H9 (cell line): Measurements from ENCODE around the gene SMARCA2. TPM values are rescaled to one million over a fixed set of nuclear protein-coding genes. Genes with fewer than 3 reads are reported as not detected.

ENCODE experiments used
- DNase-seq: peaks from one replicate; pipeline ENCODE4 v3.0.0-alpha.2; 2017
- H2AFZ ChIP-seq: one replicate; pipeline ENCODE4 v1.6.1; 2013; ENCODE audit warnings: mild to moderate bottlenecking, low read length, control low read depth, moderate library complexity
- H2AK5ac ChIP-seq: 2 replicates; pipeline ENCODE4 v1.6.1; 2013; ENCODE audit warnings: low read length, control low read depth, mixed read lengths; ENCODE audit not compliant: insufficient read length
- H2BK120ac ChIP-seq: one replicate; pipeline ENCODE4 v1.6.1; 2013; ENCODE audit warnings: low read depth, mild to moderate bottlenecking, low read length, control low read depth, inconsistent platforms; ENCODE audit not compliant: poor library complexity, severe bottlenecking
- H2BK12ac ChIP-seq: 2 replicates; pipeline ENCODE4 v1.6.1; 2013; ENCODE audit warnings: low read length, control low read depth, mixed read lengths, low read depth; ENCODE audit not compliant: insufficient read length
- H2BK15ac ChIP-seq: 2 replicates; pipeline ENCODE4 v1.6.1; 2013; ENCODE audit warnings: low read depth, low read length, control low read depth
- H2BK20ac ChIP-seq: one replicate; pipeline ENCODE4 v1.6.1; 2013; ENCODE audit warnings: low read depth, mild to moderate bottlenecking, low read length, control low read depth, inconsistent platforms; ENCODE audit not compliant: poor library complexity, severe bottlenecking
- H2BK5ac ChIP-seq: 2 replicates; pipeline ENCODE4 v1.6.1; 2013; ENCODE audit warnings: low read length, control low read depth, mixed read lengths; ENCODE audit not compliant: insufficient read length
- H3K14ac ChIP-seq: 2 replicates; pipeline ENCODE4 v1.6.1; 2013; ENCODE audit warnings: low read length, control low read depth; ENCODE audit not compliant: insufficient read depth
- H3K18ac ChIP-seq: 2 replicates; pipeline ENCODE4 v1.6.1; 2013; ENCODE audit warnings: low read depth, mild to moderate bottlenecking, mixed read lengths, low read length, control low read depth; ENCODE audit not compliant: insufficient read length
- H3K23ac ChIP-seq: 2 replicates; pipeline ENCODE4 v1.6.1; 2013; ENCODE audit warnings: low read length, control low read depth, mixed read lengths, low read depth; ENCODE audit not compliant: insufficient read length
- H3K23me2 ChIP-seq: 2 replicates; pipeline ENCODE4 v1.6.1; 2013; ENCODE audit warnings: low read depth, mild to moderate bottlenecking, mixed read lengths, low read length, control low read depth; ENCODE audit not compliant: insufficient read length, poor library complexity, severe bottlenecking
- H3K27ac ChIP-seq: 2 replicates; pipeline ENCODE4 v1.5.1; 2013; ENCODE audit warnings: low read length, control low read depth, mixed read lengths, low read depth; ENCODE audit not compliant: insufficient read length
- H3K27me3 ChIP-seq: 2 replicates; pipeline ENCODE4 v1.6.1; 2013; ENCODE audit warnings: low read length, control low read depth, inconsistent platforms; ENCODE audit not compliant: insufficient read depth
- H3K4ac ChIP-seq: 2 replicates; pipeline ENCODE4 v1.6.1; 2013; ENCODE audit warnings: low read depth, mild to moderate bottlenecking, control low read depth, inconsistent platforms, low read length, moderate library complexity
- H3K4me1 ChIP-seq: 2 replicates; pipeline ENCODE4 v1.6.1; 2013; ENCODE audit warnings: low read length, control low read depth, inconsistent platforms; ENCODE audit not compliant: insufficient read depth
- H3K4me2 ChIP-seq: 2 replicates; pipeline ENCODE4 v1.6.1; 2013; ENCODE audit warnings: low read length, control low read depth, mixed read lengths; ENCODE audit not compliant: insufficient read length, insufficient read depth
- H3K56ac ChIP-seq: 2 replicates; pipeline ENCODE4 v1.6.1; 2013; ENCODE audit warnings: low read depth, mild to moderate bottlenecking, mixed read lengths, low read length, control low read depth; ENCODE audit not compliant: insufficient read length
- H3K79me1 ChIP-seq: 2 replicates; pipeline ENCODE4 v1.6.1; 2013; ENCODE audit warnings: low read depth, mild to moderate bottlenecking, moderate library complexity, low read length, control low read depth, inconsistent platforms; ENCODE audit not compliant: insufficient read depth, poor library complexity, severe bottlenecking
- H3K79me2 ChIP-seq: 2 replicates; pipeline ENCODE4 v1.6.1; 2013; ENCODE audit warnings: low read length, control low read depth, inconsistent platforms; ENCODE audit not compliant: insufficient read depth
- H3K9ac ChIP-seq: 2 replicates; pipeline ENCODE4 v1.6.1; 2013; ENCODE audit warnings: low read length, control low read depth, mixed read lengths; ENCODE audit not compliant: insufficient read length; ENCODE audit errors: extremely low read depth
- H3K9me3 ChIP-seq: one replicate; pipeline ENCODE4 v1.6.1; 2013; ENCODE audit warnings: low read depth, low read length, inconsistent platforms; ENCODE audit not compliant: control insufficient read depth
- H3T11ph ChIP-seq: one replicate; pipeline ENCODE4 v1.6.1; 2013; ENCODE audit warnings: mild to moderate bottlenecking, low read length, control low read depth, inconsistent platforms
- H4K20me1 ChIP-seq: one replicate; pipeline ENCODE4 v1.6.1; 2013; ENCODE audit not compliant: control insufficient read depth, insufficient read length, insufficient read depth
- H4K5ac ChIP-seq: 2 replicates; pipeline ENCODE4 v1.6.1; 2013; ENCODE audit warnings: low read depth, mild to moderate bottlenecking, mixed read lengths, low read length, control low read depth; ENCODE audit not compliant: insufficient read length
- H4K8ac ChIP-seq: replicated peaks from 2 replicates; pipeline ENCODE4 v1.6.1; 2013; ENCODE audit warnings: low read length, control low read depth, mixed read lengths, low read depth; ENCODE audit not compliant: insufficient read length
- H4K91ac ChIP-seq: 2 replicates; pipeline ENCODE4 v1.6.1; 2013; ENCODE audit warnings: low read depth, mild to moderate bottlenecking, moderate library complexity, mixed read lengths, low read length, control low read depth; ENCODE audit not compliant: insufficient read length
- H3K27ac Mint-ChIP-seq, 3 experiments: 2 replicates in 2 of 3; 3 replicates in 1 of 3; pipeline ENCODE4 v1.8.0; 2020 to 2021; ENCODE audit warnings: mixed read lengths in 3 of 3, mild to moderate bottlenecking in 1 of 3, moderate library complexity in 1 of 3
- H3K27me3 Mint-ChIP-seq: 2 replicates; pipeline ENCODE4 v1.8.0; 2021; ENCODE audit warnings: low read depth, mild to moderate bottlenecking, moderate library complexity, mixed read lengths
- H3K36me3 Mint-ChIP-seq, 3 experiments: 2 replicates in 2 of 3; 3 replicates in 1 of 3; pipeline ENCODE4 v1.8.0; 2020 to 2021; ENCODE audit warnings: low read depth in 3 of 3, mixed read lengths in 3 of 3; ENCODE audit not compliant: insufficient read depth in 1 of 3
- H3K4me1 Mint-ChIP-seq, 2 experiments: 2 replicates each; pipeline ENCODE4 v1.8.0; 2020; ENCODE audit warnings: mixed read lengths in 2 of 2
- H3K4me3 Mint-ChIP-seq, 2 experiments: 2 replicates in 1 of 2; 3 replicates in 1 of 2; pipeline ENCODE4 v1.8.0; 2020 to 2021; ENCODE audit warnings: mild to moderate bottlenecking in 2 of 2, mixed read lengths in 2 of 2, moderate library complexity in 1 of 2
- H3K9me3 Mint-ChIP-seq, 2 experiments: 2 replicates in 1 of 2; 3 replicates in 1 of 2; pipeline ENCODE4 v1.8.0; 2020; ENCODE audit warnings: mild to moderate bottlenecking in 2 of 2, mixed read lengths in 2 of 2, moderate library complexity in 1 of 2
- CTCF ChIP-seq: fragments of 200-600 bp; sonication (generic); conservative IDR thresholded peaks from 3 replicates; pipeline ENCODE4 v1.8.0; 2021; ENCODE audit warnings: antibody characterized with exemption, mild to moderate bottlenecking
- WGBS: extraction: QIAGEN DNeasy Blood & Tissue Kit; methylation state at CpG from one replicate; pipeline ENCODE4 v1.1.7; 2013; ENCODE audit warnings: missing lambda C conversion rate, low lambda C conversion rate, mixed read lengths; ENCODE audit not compliant: insufficient read length; ENCODE audit errors: extremely low coverage; 5-methylcytosine and 5-hydroxymethylcytosine counted together
- total RNA-seq: library from RNA; stranded (reverse); gene quantifications from 2 replicates; pipeline ENCODE4 v1.2.1, GENCODE V29; 2021

Gene SMARCA2
- total RNA-seq, 1 experiment from 2014 or later, result 15.3 TPM

- Histone ChIP-seq H3T11ph (no peak overlapping the region), H3K27ac (no peak overlapping the region), H2AFZ (no peak overlapping the region), H3K56ac (no peak overlapping the region), H3K18ac (no peak overlapping the region), H3K79me1 (no peaks in the 10 kb centered on the region), H2AK5ac (no peak overlapping the region), H3K4me2 (no peak overlapping the region), H3K14ac (no peak overlapping the region), H2BK20ac (no peak overlapping the region), H3K4me1 (no peaks in the 10 kb centered on the region), H3K23me2 (no peaks in the 10 kb centered on the region), H3K9ac (no peak overlapping the region), H3K23ac (no peak overlapping the region), H3K79me2 (no peaks in the 10 kb centered on the region), H2BK15ac (no peak overlapping the region), H2BK120ac (no peak overlapping the region), H3K27me3 (no peaks in the 10 kb centered on the region), H3K9me3 (no peaks in the 10 kb centered on the region), H4K5ac (no peak overlapping the region), H2BK12ac (no peak overlapping the region), H4K8ac (no peak overlapping the region), H4K20me1 (no peaks in the 10 kb centered on the region), H4K91ac (no peak overlapping the region), H2BK5ac (no peak overlapping the region), H3K4ac (no peak overlapping the region)
- no peak overlapping the region for H3K27ac Mint-ChIP-seq
- DNase-seq, result no peak
- peaks cover 0 to 8% (median 6%) of the 10 kb centered on the region in 3 experiments; a peak in 4 of 7 replicates for H3K36me3 Mint-ChIP-seq
- H3K27me3 Mint-ChIP-seq, result no peaks in the 10 kb centered on the region
- peaks cover 7 to 9% of the 10 kb centered on the region in 2 experiments for H3K4me1 Mint-ChIP-seq
- no peak overlapping the region for H3K4me3 Mint-ChIP-seq
- no CpG with 5 or more reads among the region's 2 CpGs for WGBS
- peaks cover 6% of the 10 kb centered on the region in 2 experiments; a peak in 4 of 5 replicates for H3K9me3 Mint-ChIP-seq
- TF ChIP-seq CTCF, result no peak
These were observed 201.4 kb downstream of the SMARCA2 start for GRCh38 chr9:2216591-2216990.
